H1 (cell line): ENCODE results near the gene PPFIBP2. TPM values are rescaled to one million over a fixed set of nuclear protein-coding genes. Genes with fewer than 3 reads are reported as not detected.

ENCODE experiments used
- CTCF ChIA-PET: fragments of 300-600 bp; sonication (Branson Sonifier 250); formaldehyde crosslinking; loops from one replicate; lab custom pipeline; 2021; ENCODE audit not compliant: partially characterized antibody; lab: Charles Lee
- POLR2A ChIA-PET: fragments of 300-600 bp; sonication (Branson Sonifier 250); formaldehyde crosslinking; loops from one replicate; lab custom pipeline; 2021; ENCODE audit warnings: inconsistent platforms; ENCODE audit not compliant: partially characterized antibody; lab: Charles Lee
- DNase-seq, 2 experiments: peaks; one replicate each; pipeline versions ENCODE4 v3.0.0 to v3.0.0-alpha.2; 2010 to 2022; ENCODE audit warnings: low spot score in 2 of 2, low read depth in 1 of 2, mixed read lengths in 1 of 2
- FAIRE-seq: peaks from 2 replicates; lab custom pipeline; 2011; peaks lifted over from hg19 to GRCh38; lab: Jason Lieb, UNC
- H2AFZ ChIP-seq: 2 replicates; pipeline ENCODE4 v1.8.1; 2012; ENCODE audit warnings: low read length, inconsistent platforms
- H2AK5ac ChIP-seq: 2 replicates; pipeline ENCODE4 v1.6.1; 2013; ENCODE audit warnings: low read depth, low read length
- H2BK120ac ChIP-seq: replicated peaks from 2 replicates; pipeline ENCODE3; 2013; ENCODE audit warnings: low read depth, low read length, inconsistent platforms
- H2BK12ac ChIP-seq: 2 replicates; pipeline ENCODE4 v1.6.1; 2013; ENCODE audit warnings: low read depth, low read length
- H2BK15ac ChIP-seq: 2 replicates; pipeline ENCODE4 v1.6.1; 2013; ENCODE audit warnings: low read length
- H2BK20ac ChIP-seq: 2 replicates; pipeline ENCODE4 v1.6.1; 2013; ENCODE audit warnings: low read length
- H2BK5ac ChIP-seq: 2 replicates; pipeline ENCODE4 v1.6.1; 2013; ENCODE audit warnings: low read depth, low read length
- H3K14ac ChIP-seq: 2 replicates; pipeline ENCODE4 v1.6.1; 2013; ENCODE audit warnings: inconsistent platforms; ENCODE audit not compliant: insufficient read length
- H3K18ac ChIP-seq: 2 replicates; pipeline ENCODE4 v1.6.1; 2013; ENCODE audit warnings: low read length; ENCODE audit errors: extremely low read depth
- H3K23ac ChIP-seq: 2 replicates; pipeline ENCODE4 v1.6.1; 2013; ENCODE audit warnings: inconsistent platforms; ENCODE audit not compliant: insufficient read length
- H3K23me2 ChIP-seq: 2 replicates; pipeline ENCODE4 v1.6.1; 2013; ENCODE audit warnings: low read depth, low read length
- H3K27ac ChIP-seq: 2 replicates; pipeline ENCODE4 v1.6.1; 2011; ENCODE audit warnings: low read depth, low read length, inconsistent platforms
- H3K27me3 ChIP-seq, 4 experiments: replicated peaks in 1 of 4; 1 replicate in 1 of 4; 2 replicates in 3 of 4; pipeline versions ENCODE4 v1.6.1 to v1.8.1; 2011 to 2013; ENCODE audit warnings: low read length in 3 of 4, mild to moderate bottlenecking in 3 of 4, inconsistent platforms in 2 of 4, mixed read lengths in 2 of 4, moderate library complexity in 1 of 4; ENCODE audit not compliant: control insufficient read depth in 3 of 4, insufficient read depth in 3 of 4; ENCODE audit errors: extremely low read depth in 1 of 4
- H3K36me3 ChIP-seq, 4 experiments: 2 replicates each; pipeline versions ENCODE4 v1.6.1 to v1.8.1; 2011 to 2013; ENCODE audit warnings: mild to moderate bottlenecking in 4 of 4, low read length in 3 of 4, moderate library complexity in 2 of 4, control low read depth in 1 of 4, inconsistent platforms in 1 of 4; ENCODE audit not compliant: insufficient read depth in 4 of 4, control insufficient read depth in 2 of 4
- H3K4ac ChIP-seq: replicated peaks from 2 replicates; pipeline ENCODE3; 2013; ENCODE audit warnings: low read length, low read depth, mixed read lengths, inconsistent platforms; ENCODE audit not compliant: insufficient read length
- H3K4me1 ChIP-seq, 4 experiments: replicated peaks in 1 of 4; 1 replicate in 1 of 4; 2 replicates in 3 of 4; pipeline versions ENCODE4 v1.6.1 to v1.8.1; 2011 to 2013; ENCODE audit warnings: low read length in 3 of 4, inconsistent platforms in 2 of 4, mixed read lengths in 1 of 4; ENCODE audit not compliant: insufficient read depth in 4 of 4, control insufficient read depth in 3 of 4
- H3K4me2 ChIP-seq, 2 experiments: 2 replicates each; pipeline versions ENCODE4 v1.6.1 to v1.8.1; 2011 to 2013; ENCODE audit warnings: low read depth in 2 of 2, low read length in 2 of 2, control low read depth in 1 of 2, inconsistent platforms in 1 of 2, mild to moderate bottlenecking in 1 of 2; ENCODE audit not compliant: insufficient read depth in 1 of 2
- H3K4me3 ChIP-seq, 4 experiments: fragments of 200-600, 300-600 bp in 1 of 4; sonication (generic), shearing (Covaris generic), sonication (Bioruptor Twin) in 1 of 4; 2 replicates each; pipeline versions ENCODE4 v1.5.1 to v1.8.1; 2011 to 2016; ENCODE audit warnings: low read length in 4 of 4, low read depth in 3 of 4, control low read depth in 2 of 4, inconsistent platforms in 2 of 4, mild to moderate bottlenecking in 2 of 4, mixed read lengths in 1 of 4, moderate library complexity in 1 of 4; ENCODE audit not compliant: insufficient read depth in 2 of 4; ENCODE audit errors: extremely low read depth in 1 of 4
- H3K56ac ChIP-seq: replicated peaks from 2 replicates; pipeline ENCODE3; 2013; ENCODE audit warnings: low read depth, mild to moderate bottlenecking, mixed read lengths, low read length, inconsistent platforms; ENCODE audit not compliant: insufficient read length
- H3K79me1 ChIP-seq: 2 replicates; pipeline ENCODE4 v1.6.1; 2013; ENCODE audit warnings: low read depth, low read length, control low read depth
- H3K79me2 ChIP-seq, 2 experiments: 2 replicates each; pipeline versions ENCODE4 v1.6.1 to v1.8.1; 2012 to 2013; ENCODE audit warnings: low read length in 2 of 2, mild to moderate bottlenecking in 2 of 2, inconsistent platforms in 1 of 2; ENCODE audit not compliant: insufficient read depth in 2 of 2, control insufficient read depth in 1 of 2
- H3K9ac ChIP-seq, 4 experiments: replicated peaks in 1 of 4; 1 replicate in 1 of 4; 2 replicates in 3 of 4; pipeline versions ENCODE4 v1.6.1 to v1.8.1; 2011 to 2013; ENCODE audit warnings: low read depth in 3 of 4, low read length in 3 of 4, control low read depth in 2 of 4, mild to moderate bottlenecking in 2 of 4, moderate library complexity in 2 of 4, inconsistent platforms in 1 of 4; ENCODE audit errors: extremely low read depth in 1 of 4
- H3K9me3 ChIP-seq, 2 experiments: 2 replicates each; pipeline versions ENCODE4 v1.6.1 to v1.8.1; 2012 to 2013; ENCODE audit warnings: mild to moderate bottlenecking in 2 of 2, moderate library complexity in 2 of 2, control low read depth in 1 of 2, inconsistent platforms in 1 of 2, low read depth in 1 of 2, low read length in 1 of 2, mixed read lengths in 1 of 2; ENCODE audit not compliant: insufficient read depth in 2 of 2
- H4K20me1 ChIP-seq, 2 experiments: replicated peaks in 1 of 2; 2 replicates each; pipeline versions ENCODE3 to v1.8.1; 2011 to 2013; ENCODE audit warnings: inconsistent platforms in 2 of 2, low read length in 2 of 2, mild to moderate bottlenecking in 1 of 2; ENCODE audit not compliant: insufficient read depth in 2 of 2, control insufficient read depth in 1 of 2
- H4K5ac ChIP-seq: 2 replicates; pipeline ENCODE4 v1.6.1; 2013; ENCODE audit warnings: low read length, low read depth, mixed read lengths, inconsistent platforms; ENCODE audit not compliant: insufficient read length
- H4K8ac ChIP-seq: 2 replicates; pipeline ENCODE4 v1.8.0; 2013; ENCODE audit warnings: mild to moderate bottlenecking, moderate library complexity, low read length, inconsistent platforms; ENCODE audit not compliant: insufficient read depth; ENCODE audit errors: extremely low read depth
- H4K91ac ChIP-seq: replicated peaks from 2 replicates; pipeline ENCODE3; 2013; ENCODE audit warnings: low read length, mixed read lengths, inconsistent platforms; ENCODE audit not compliant: insufficient read length
- EZH2 ChIP-seq: fragments of 200-600 bp; sonication (generic); IDR thresholded peaks from 2 replicates; pipeline ENCODE4 v1.7.1; 2012; ENCODE audit warnings: low read depth, mild to moderate bottlenecking, moderate library complexity, low read length, inconsistent platforms; ENCODE audit not compliant: severe bottlenecking
- KDM1A ChIP-seq: fragments of 200-600, 300-600 bp; sonication (generic); IDR thresholded peaks from 2 replicates; pipeline ENCODE4 v1.7.1; 2016; ENCODE audit warnings: mild to moderate bottlenecking, low read length, borderline replicate concordance
- MAFK ChIP-seq: IDR thresholded peaks from 2 replicates; pipeline ENCODE4 v1.6.1; 2012; ENCODE audit warnings: low read depth, mild to moderate bottlenecking, improper control_type of control experiment, low read length
- POU5F1 ChIP-seq: IDR thresholded peaks from 2 replicates; pipeline ENCODE4 v1.6.1; 2011; ENCODE audit warnings: low read depth, mild to moderate bottlenecking, low read length, moderate library complexity
- SP2 ChIP-seq: IDR thresholded peaks from 2 replicates; pipeline ENCODE4 v1.6.1; 2012; ENCODE audit warnings: mild to moderate bottlenecking, low read length, inconsistent platforms
- TBP ChIP-seq: IDR thresholded peaks from 2 replicates; pipeline ENCODE4 v1.6.1; 2011; ENCODE audit warnings: low read depth, low read length, improper control_type of control experiment
- TEAD4 ChIP-seq: IDR thresholded peaks from 2 replicates; pipeline ENCODE4 v1.6.1; 2012; ENCODE audit warnings: low read depth, low read length, inconsistent platforms, mixed read lengths
- WGBS, 2 experiments: shearing (Covaris generic) in 1 of 2; methylation state at CpG; one replicate each; pipeline versions ENCODE4 v1.1.6 to v1.1.7; 2013 to 2015; ENCODE audit warnings: low lambda C conversion rate in 2 of 2, mixed read lengths in 2 of 2, inconsistent platforms in 1 of 2, low coverage in 1 of 2, missing lambda C conversion rate in 1 of 2; ENCODE audit not compliant: insufficient replicate concordance in 2 of 2, insufficient coverage in 1 of 2, insufficient read length in 1 of 2; ENCODE audit errors: extremely low coverage in 1 of 2, missing lambda C conversion rate in 1 of 2; 5-methylcytosine and 5-hydroxymethylcytosine counted together
- polyA plus RNA-seq, 7 experiments: library from polyadenylated mRNA; depleted of rRNA in 3 of 7; stranded (reverse) in 5 of 7; unstranded in 2 of 7; fragments of >200 nt in 5 of 7; fragments of 200-250 nt in 2 of 7; gene quantifications; 1 replicate in 5 of 7; 2 replicates in 1 of 7; 4 replicates in 1 of 7; pipeline versions ENCODE4 v1.2.1 to v1.2.3, GENCODE V29; 2011 to 2013; ENCODE audit warnings: missing spikeins in 2 of 7, mixed read lengths in 2 of 7
- total RNA-seq: library from RNA; stranded (reverse); fragmentation: NEBNext Ultra II Directional; extraction: Animal tissue kit (Norgen Biotek cat#: 25700); gene quantifications from 2 replicates; pipeline ENCODE4 v1.2.1, GENCODE V29; 2021

Gene PPFIBP2
- total and polyA plus RNA-seq, 2 of the 8 experiments (the other 6 are each of a cell fraction or from before 2014, with no cell fraction given): 5.5 to 9.8 TPM

DNA sequence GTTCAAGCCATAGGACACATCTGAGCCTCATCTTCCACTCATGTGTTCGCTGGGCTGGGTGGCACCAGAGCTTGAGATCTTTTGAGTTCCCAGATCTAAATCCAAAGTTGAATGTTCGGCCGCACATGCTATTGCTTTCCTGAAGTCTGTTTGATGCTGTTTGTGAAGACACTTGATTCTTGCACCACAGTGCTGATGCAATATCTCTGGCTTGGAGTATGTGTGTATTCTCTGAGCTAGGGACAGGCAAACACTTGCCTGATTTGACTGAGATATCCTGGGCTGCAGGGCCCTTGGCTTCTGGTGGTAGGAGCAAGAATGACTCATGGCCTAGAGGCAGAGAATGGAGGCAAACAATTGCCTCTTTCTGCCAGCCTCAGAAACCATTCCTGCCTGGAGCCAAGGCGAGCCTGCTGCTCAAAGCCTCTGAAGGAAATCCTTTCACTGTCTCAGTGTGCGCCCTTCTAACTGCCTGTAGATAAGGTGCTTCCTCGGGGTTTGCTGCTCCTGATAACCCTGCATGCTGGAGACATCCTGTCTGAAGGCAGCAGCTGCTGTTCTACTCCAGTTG lies 86.5 kb downstream of the PPFIBP2 start:
- DNase-seq: no peak

More for the DNA sequence above, 86.5 kb downstream of the PPFIBP2 start:
- H3K9ac ChIP-seq: no peak overlapping the region
- no peak overlapping the region; the same call in 1 of the 2 replicates for H2BK5ac ChIP-seq
- no peaks in the 10 kb centered on the region for H3K36me3 ChIP-seq
- ChIA-PET POLR2A (no interaction called here), CTCF (interaction anchor here (1.2 to 4.2 kb wide), 5 partner anchors 12 to 57 kb away, joined by 3 to 22 read pairs (median 5); no protein-coding TSS in a partner anchor)
- no peak overlapping the region for H3K4ac ChIP-seq
- H4K20me1 ChIP-seq: no peaks in the 10 kb centered on the region
- no peak overlapping the region for H4K91ac ChIP-seq
- FAIRE-seq: no peak
- H3K23ac ChIP-seq: no peak overlapping the region
- H3K56ac ChIP-seq: no peak overlapping the region
- peaks cover 0 to 7% (median 4%) of the 10 kb centered on the region in 4 experiments; a peak in 3 of 7 replicates for H3K4me1 ChIP-seq
- H2AFZ ChIP-seq: no peak overlapping the region
- peaks cover 3% of the 10 kb centered on the region; the same call in 1 of the 2 replicates for H3K23me2 ChIP-seq
- no peaks in the 10 kb centered on the region for H3K27me3 ChIP-seq
- no peak overlapping the region for H3K4me2 ChIP-seq
- no peaks in the 10 kb centered on the region for H3K79me1 ChIP-seq
- H3K14ac ChIP-seq: no peak overlapping the region
- H3K27ac ChIP-seq: no peak overlapping the region
- H2BK120ac ChIP-seq: no peak overlapping the region
- no peak overlapping the region for H2BK15ac ChIP-seq
- H3K4me3 ChIP-seq: no peak overlapping the region
- no peaks in the 10 kb centered on the region for H3K79me2 ChIP-seq
- H2AK5ac ChIP-seq: peak overlapping the region; percentile 69; the same call in 1 of the 2 replicates
- 0 out of 2 replicates have a peak overlapping the region, but pooled peaks have one; percentile 38 for H2BK20ac ChIP-seq
- no peak overlapping the region for H3K18ac ChIP-seq
- H4K5ac ChIP-seq: no peak overlapping the region
- no peak overlapping the region for H4K8ac ChIP-seq
- WGBS, 2 experiments: 90% methylated on average over 6 of the region's 6 CpGs; no CpG with 5 or more reads in 1 of the 2 experiments
- no peak overlapping the region for H2BK12ac ChIP-seq
- no peak for TF ChIP-seq EZH2
- TF ChIP-seq MAFK: no peak
- TF ChIP-seq TBP: no peak
- no peak for TF ChIP-seq KDM1A
- TF ChIP-seq TEAD4: no peak
- no peak for TF ChIP-seq SP2
- no peak for TF ChIP-seq POU5F1
- no peaks in the 10 kb centered on the region for H3K9me3 ChIP-seq
